H1 (cell line): ENCODE measurements around the gene C5orf58. TPM values are rescaled to one million over a fixed set of nuclear protein-coding genes. Genes with fewer than 3 reads are reported as not detected.

Experiments used
- CHD2 ChIP-seq: IDR thresholded peaks from 2 replicates; pipeline ENCODE4 v1.6.1; 2012; ENCODE audit warnings: low read length, improper control_type of control experiment
- CHD7 ChIP-seq: fragments of 300-600 bp; sonication (generic); IDR thresholded peaks from 2 replicates; pipeline ENCODE4 v1.7.1; 2012; ENCODE audit warnings: low read length, moderate library complexity, mild to moderate bottlenecking, inconsistent platforms; ENCODE audit not compliant: insufficient replicate concordance
- PHF8 ChIP-seq: fragments of 200-600 bp; sonication (generic); conservative IDR thresholded peaks from 2 replicates; pipeline ENCODE4 v1.7.1; 2012; ENCODE audit warnings: low read depth, mild to moderate bottlenecking, inconsistent platforms, low read length, moderate library complexity
- TAF1 ChIP-seq: IDR thresholded peaks from 2 replicates; pipeline ENCODE4 v1.6.1; 2011; ENCODE audit warnings: mild to moderate bottlenecking, low read depth, low read length
- polyA plus RNA-seq, 7 experiments: library from polyadenylated mRNA; depleted of rRNA in 3 of 7; stranded (reverse) in 5 of 7; unstranded in 2 of 7; fragments of >200 nt in 5 of 7; fragments of 200-250 nt in 2 of 7; gene quantifications; 1 replicate in 5 of 7; 2 replicates in 1 of 7; 4 replicates in 1 of 7; pipeline versions ENCODE4 v1.2.1 to v1.2.3, GENCODE V29; 2011 to 2013; ENCODE audit warnings: missing spikeins in 2 of 7, mixed read lengths in 2 of 7
- total RNA-seq: library from RNA; stranded (reverse); fragmentation: NEBNext Ultra II Directional; extraction: Animal tissue kit (Norgen Biotek cat#: 25700); gene quantifications from 2 replicates; pipeline ENCODE4 v1.2.1, GENCODE V29; 2021

The C5orf58 gene
- total and polyA plus RNA-seq, 2 of the 8 experiments (the other 6 are each of a cell fraction or from before 2014, with no cell fraction given): 0.24 to 1.6 TPM

- TF ChIP-seq CHD7: no peak
- no peak for TF ChIP-seq TAF1
- TF ChIP-seq PHF8: no peak
- no peak for TF ChIP-seq CHD2
- TF ChIP-seq, all 59 proteins: peak for 2
These were observed 32.7 kb downstream of the C5orf58 start (continued) for GRCh38 chr5:170265522-170265921.
